Measurements from ENCODE around the gene MUC5AC. TPM values are rescaled to one million over a fixed set of nuclear protein-coding genes. Genes with fewer than 3 reads are reported as not detected.

The MUC5AC gene
- total RNA-seq, 1 donor from 2014 or later: not detected

DNA sequence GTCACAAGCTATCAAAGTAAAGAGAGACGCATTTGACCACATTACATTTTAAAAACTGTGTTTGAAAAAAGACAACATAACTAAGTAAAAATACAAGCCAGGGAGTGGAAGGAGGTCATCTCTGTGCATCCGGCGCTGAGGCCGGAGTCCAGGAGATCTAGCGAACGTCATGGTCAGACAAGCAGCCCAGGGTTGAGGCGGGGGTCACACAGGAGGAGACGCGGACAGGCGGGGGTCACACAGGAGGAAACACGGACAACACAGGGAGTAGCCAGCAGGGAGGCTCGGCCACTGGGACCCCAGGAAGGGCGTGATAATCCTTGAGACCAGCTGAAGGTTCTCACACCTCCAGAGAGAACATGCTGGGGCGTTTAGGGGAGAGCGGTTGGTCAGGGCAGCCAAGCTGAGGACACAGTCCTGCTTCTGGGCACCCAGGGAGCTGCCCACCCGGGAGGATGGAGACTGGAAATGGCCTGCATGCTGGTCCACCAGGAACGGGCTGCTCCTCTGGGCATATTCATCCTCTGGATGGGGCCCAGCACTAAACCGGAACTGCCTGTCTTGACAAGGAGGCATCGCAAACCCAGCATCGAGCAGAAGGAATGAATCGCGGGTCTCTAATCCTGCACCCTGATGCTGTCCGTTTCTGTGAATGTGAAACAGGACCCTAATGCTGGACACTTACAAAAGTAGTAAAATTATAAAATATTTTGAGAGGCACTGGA, 40.9 kb upstream of the MUC5AC start:
- Histone ChIP-seq H3K4me3 (ENCODE audit: low read depth, low read length) (no peak overlapping the region), H3K27me3 (ENCODE audit: control insufficient read depth, insufficient read depth, low read length) (peaks cover 4% of the 10 kb centered on the region), H3K36me3 (ENCODE audit: control insufficient read depth, insufficient read depth, low read length) (no peaks in the 10 kb centered on the region)
- DNase-seq (ENCODE audit: low read depth): no peak
- TF ChIP-seq, protein P1, sequence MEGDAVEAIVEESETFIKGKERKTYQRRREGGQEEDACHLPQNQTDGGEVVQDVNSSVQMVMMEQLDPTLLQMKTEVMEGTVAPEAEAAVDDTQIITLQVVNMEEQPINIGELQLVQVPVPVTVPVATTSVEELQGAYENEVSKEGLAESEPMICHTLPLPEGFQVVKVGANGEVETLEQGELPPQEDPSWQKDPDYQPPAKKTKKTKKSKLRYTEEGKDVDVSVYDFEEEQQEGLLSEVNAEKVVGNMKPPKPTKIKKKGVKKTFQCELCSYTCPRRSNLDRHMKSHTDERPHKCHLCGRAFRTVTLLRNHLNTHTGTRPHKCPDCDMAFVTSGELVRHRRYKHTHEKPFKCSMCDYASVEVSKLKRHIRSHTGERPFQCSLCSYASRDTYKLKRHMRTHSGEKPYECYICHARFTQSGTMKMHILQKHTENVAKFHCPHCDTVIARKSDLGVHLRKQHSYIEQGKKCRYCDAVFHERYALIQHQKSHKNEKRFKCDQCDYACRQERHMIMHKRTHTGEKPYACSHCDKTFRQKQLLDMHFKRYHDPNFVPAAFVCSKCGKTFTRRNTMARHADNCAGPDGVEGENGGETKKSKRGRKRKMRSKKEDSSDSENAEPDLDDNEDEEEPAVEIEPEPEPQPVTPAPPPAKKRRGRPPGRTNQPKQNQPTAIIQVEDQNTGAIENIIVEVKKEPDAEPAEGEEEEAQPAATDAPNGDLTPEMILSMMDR (IDR thresholded peaks at IDR 0.05; ENCODE audit: insufficient read depth, low read length, poor library complexity, severe bottlenecking): no peak

DNA sequence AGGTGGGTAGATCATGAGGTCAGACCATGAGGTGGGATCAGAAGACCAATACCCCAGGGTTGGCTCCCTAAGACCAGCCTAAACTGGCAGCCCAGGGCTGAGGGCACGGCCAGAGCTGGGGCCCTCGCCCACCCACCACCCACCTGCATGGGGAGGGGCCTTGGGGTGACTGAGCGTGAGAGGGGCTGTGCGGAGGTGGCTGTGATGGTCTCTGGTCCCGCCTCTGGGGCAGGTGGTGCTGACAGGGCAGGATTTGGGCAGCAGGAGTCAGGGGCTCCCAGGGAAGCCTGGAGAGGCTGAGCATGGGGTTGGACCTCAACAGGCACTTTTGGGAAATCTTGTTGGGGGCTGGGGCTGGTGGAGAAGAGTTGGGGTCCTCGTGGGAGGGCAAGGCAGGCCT, 39.8 kb upstream of the MUC5AC start:
- Histone ChIP-seq H3K36me3 (ENCODE audit: control insufficient read depth, insufficient read depth, low read length) (no peaks in the 10 kb centered on the region), H3K27me3 (ENCODE audit: control insufficient read depth, insufficient read depth, low read length) (peaks cover 4% of the 10 kb centered on the region), H3K4me3 (ENCODE audit: low read depth, low read length) (no peak overlapping the region)
- TF ChIP-seq, protein P1 (IDR thresholded peaks at IDR 0.05; ENCODE audit: insufficient read depth, low read length, poor library complexity, severe bottlenecking): no peak
- no peak for DNase-seq (ENCODE audit: low read depth)

DNA sequence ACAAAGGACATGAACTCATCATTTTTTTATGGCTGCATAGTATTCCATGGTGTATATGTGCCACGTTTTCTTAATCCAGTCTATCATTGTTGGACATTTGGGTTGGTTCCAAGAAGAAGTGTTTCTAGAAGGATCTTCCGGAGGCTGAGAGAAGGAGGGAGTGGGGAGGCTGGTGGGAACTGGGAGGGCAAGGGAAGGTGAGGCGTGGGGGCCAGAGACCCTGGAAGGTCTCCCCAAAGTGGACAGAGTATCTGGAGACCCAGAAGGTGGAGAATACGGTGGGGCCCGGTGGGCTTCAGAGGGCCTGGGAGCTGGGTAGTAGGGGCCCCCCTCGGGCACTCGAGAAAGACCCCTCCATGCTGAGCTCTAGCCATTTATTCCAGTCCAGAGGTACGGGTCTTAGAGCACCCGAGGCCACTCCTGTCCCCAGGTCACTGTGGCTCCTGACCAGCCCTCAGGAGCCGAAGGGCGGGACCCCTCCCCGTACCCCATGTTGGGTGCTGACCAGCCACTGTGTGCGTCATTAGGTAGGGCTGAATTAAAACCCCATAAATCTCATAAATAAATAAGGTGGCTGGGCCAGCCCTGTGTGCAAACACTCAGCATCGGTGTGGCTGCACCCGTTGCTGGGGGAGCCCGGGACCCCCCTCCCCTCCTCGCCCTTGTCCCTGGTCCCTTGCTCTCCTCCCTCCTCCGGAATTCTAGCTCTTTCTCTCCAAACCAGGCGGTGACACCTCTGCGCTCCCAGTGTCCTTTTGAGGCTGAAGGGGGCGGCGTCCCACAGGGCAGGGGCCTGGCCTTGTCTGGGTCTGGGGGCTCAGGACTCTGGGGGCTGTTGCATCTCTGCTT, 38.8 kb upstream of the MUC5AC start:
- Histone ChIP-seq H3K27me3 (ENCODE audit: control insufficient read depth, insufficient read depth, low read length) (peaks cover 4% of the 10 kb centered on the region), H3K4me3 (ENCODE audit: low read depth, low read length) (no peak overlapping the region), H3K36me3 (ENCODE audit: control insufficient read depth, insufficient read depth, low read length) (no peaks in the 10 kb centered on the region)
- TF ChIP-seq, protein P1 (IDR thresholded peaks at IDR 0.05; ENCODE audit: insufficient read depth, low read length, poor library complexity, severe bottlenecking): no peak
- no peak for DNase-seq (ENCODE audit: low read depth)

DNA sequence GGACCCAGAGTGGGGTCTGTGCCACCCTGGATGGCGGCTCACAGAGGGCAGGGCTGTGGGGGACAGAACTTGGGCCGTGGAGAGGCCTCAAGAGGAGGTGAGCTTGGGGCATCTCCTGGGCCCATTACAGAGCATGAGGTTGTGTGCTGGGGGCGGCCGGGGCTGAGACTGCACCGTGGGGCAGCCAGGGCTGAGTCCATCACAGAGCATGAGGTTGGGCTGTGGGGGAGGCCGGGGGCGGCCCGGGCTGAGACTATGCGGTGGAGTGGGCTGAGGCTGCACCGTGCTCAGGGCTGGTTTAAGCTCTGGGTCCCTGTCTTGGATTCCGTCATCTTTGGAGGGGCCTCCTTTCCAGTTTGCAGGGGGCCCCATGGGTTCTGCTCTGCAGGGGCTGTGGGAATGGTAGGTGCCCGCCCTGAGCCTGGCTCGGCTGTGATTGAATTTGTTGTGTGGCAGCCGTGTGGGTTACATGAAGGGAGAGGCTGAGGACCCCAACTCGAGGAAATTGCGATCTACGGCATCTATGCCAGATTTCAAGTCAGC, 38.1 kb upstream of the MUC5AC start:
- Histone ChIP-seq H3K36me3 (ENCODE audit: control insufficient read depth, insufficient read depth, low read length) (no peaks in the 10 kb centered on the region), H3K27me3 (ENCODE audit: control insufficient read depth, insufficient read depth, low read length) (peaks cover 4% of the 10 kb centered on the region), H3K4me3 (ENCODE audit: low read depth, low read length) (no peak overlapping the region)
- DNase-seq (ENCODE audit: low read depth): no peak
- TF ChIP-seq, protein P1 (IDR thresholded peaks at IDR 0.05; ENCODE audit: insufficient read depth, low read length, poor library complexity, severe bottlenecking): no peak

DNA sequence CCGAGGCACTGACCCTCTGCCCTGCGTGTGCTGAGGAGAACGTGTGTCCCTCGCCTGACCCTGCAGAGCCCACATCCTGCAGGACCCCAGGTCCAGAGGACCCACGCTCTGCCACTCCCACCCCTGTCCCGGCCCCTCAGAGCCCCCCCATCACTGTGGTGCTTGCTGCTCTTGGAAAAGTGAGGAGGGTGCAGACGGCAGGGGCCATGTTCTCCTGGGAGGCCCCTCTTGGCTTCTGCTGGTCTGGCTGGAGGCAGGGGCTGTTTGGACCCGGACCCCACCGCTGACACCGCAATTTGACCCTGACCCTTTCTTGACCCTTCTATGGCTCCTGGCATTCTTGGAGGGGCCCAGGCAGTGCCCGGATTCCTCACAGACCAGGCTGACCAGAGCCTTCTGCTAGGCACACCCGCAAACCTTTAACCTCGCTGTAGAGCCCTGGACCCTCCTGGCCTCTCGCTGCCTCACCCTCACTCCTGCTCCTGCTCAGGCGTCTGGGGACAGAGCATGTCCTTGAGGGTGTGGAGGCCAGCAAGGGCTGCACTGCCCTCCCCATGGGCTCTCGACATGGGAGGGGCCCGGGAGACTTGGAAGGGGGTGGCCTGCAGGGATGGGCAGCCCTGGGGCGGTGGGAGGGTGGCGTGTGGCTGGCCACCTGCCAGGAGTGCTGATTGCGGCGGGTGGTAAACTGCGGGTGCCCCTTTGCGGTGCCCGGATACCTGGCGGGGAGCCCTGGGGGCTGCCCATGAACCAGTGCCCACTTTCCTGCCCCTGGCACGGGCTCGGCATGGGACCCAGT, 37.0 kb upstream of the MUC5AC start:
- TF ChIP-seq, protein P1 (IDR thresholded peaks at IDR 0.05; ENCODE audit: insufficient read depth, low read length, poor library complexity, severe bottlenecking): no peak
- Histone ChIP-seq H3K27me3 (ENCODE audit: control insufficient read depth, insufficient read depth, low read length) (peaks cover 4% of the 10 kb centered on the region), H3K36me3 (ENCODE audit: control insufficient read depth, insufficient read depth, low read length) (no peaks in the 10 kb centered on the region), H3K4me3 (ENCODE audit: low read depth, low read length) (no peak overlapping the region)
- DNase-seq (ENCODE audit: low read depth): no peak

All from kidney epithelial cell (primary cell).